Measurements from ENCODE around the gene GLB1L. TPM values are rescaled to one million over a fixed set of nuclear protein-coding genes. Genes with fewer than 3 reads are reported as not detected.

Gene GLB1L
- total RNA-seq (10 to 100 TPM in 1 of 4 donors, 1 to 10 TPM in 3; 6.9 to 26.0 (median 8.2) TPM), polyA plus RNA-seq (1 to 10 TPM; 2.1 to 4.3 (median 3.6) TPM)

DNA sequence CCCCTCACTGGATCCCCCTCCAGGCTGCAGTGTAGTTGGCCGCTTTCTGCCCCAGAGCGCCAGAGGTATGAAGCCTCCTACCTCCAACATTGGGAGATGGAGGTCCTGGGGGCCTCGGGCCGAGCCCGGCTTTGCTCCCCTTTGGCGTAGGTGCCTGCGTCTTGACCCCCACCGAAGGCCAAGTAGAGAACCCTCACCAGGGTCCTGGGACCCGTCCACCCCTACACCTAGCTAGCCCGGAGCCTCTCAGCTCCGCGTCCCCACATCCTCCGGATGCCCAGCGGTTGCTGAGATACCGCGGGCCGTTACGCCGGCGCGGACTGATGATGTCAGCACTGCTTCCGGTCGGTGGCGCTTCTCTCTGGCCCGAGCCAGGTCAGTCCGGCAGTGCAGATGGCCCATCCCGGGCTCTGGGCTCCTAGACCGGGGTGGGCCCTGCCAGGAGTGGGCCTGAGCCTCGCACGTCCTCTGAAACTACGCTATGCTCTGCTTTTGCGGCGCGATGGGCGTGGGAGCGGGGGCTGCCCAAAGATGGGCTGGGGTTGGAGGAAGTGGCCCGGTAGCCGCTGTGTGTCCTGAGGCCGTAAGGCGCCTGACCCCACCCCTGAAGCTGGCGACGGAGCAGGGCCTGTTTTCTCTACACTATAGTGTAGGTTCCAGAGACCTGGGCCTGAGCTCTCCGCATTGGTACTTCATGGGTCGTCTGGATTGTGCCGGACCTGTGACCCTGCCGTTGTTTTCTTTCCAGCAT lies at the start of gene GLB1L, which contains the start of gene STK16:
Gene GLB1L, minus strand, starts transcription at position 297 of the 751 bp plus-strand sequence. CDS start 1,871 bp downstream, outside the sequence.
Gene STK16, plus strand, starts transcription at position 332 of the 751 bp plus-strand sequence. CDS start 521 bp downstream, outside the sequence.
- peak in 1 of 4 donors; percentile 59 for TF ChIP-seq EP300 (IDR thresholded peaks at IDR 0.05)
- TF ChIP-seq, protein P1, sequence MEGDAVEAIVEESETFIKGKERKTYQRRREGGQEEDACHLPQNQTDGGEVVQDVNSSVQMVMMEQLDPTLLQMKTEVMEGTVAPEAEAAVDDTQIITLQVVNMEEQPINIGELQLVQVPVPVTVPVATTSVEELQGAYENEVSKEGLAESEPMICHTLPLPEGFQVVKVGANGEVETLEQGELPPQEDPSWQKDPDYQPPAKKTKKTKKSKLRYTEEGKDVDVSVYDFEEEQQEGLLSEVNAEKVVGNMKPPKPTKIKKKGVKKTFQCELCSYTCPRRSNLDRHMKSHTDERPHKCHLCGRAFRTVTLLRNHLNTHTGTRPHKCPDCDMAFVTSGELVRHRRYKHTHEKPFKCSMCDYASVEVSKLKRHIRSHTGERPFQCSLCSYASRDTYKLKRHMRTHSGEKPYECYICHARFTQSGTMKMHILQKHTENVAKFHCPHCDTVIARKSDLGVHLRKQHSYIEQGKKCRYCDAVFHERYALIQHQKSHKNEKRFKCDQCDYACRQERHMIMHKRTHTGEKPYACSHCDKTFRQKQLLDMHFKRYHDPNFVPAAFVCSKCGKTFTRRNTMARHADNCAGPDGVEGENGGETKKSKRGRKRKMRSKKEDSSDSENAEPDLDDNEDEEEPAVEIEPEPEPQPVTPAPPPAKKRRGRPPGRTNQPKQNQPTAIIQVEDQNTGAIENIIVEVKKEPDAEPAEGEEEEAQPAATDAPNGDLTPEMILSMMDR (IDR thresholded peaks at IDR 0.05): no peak
- peak; percentile 91 to 97 (median 95) for TF ChIP-seq POLR2AphosphoS5 (IDR thresholded peaks at IDR 0.05)
- peak; percentile 83 for TF ChIP-seq POLR2A (IDR thresholded peaks at IDR 0.05)

DNA sequence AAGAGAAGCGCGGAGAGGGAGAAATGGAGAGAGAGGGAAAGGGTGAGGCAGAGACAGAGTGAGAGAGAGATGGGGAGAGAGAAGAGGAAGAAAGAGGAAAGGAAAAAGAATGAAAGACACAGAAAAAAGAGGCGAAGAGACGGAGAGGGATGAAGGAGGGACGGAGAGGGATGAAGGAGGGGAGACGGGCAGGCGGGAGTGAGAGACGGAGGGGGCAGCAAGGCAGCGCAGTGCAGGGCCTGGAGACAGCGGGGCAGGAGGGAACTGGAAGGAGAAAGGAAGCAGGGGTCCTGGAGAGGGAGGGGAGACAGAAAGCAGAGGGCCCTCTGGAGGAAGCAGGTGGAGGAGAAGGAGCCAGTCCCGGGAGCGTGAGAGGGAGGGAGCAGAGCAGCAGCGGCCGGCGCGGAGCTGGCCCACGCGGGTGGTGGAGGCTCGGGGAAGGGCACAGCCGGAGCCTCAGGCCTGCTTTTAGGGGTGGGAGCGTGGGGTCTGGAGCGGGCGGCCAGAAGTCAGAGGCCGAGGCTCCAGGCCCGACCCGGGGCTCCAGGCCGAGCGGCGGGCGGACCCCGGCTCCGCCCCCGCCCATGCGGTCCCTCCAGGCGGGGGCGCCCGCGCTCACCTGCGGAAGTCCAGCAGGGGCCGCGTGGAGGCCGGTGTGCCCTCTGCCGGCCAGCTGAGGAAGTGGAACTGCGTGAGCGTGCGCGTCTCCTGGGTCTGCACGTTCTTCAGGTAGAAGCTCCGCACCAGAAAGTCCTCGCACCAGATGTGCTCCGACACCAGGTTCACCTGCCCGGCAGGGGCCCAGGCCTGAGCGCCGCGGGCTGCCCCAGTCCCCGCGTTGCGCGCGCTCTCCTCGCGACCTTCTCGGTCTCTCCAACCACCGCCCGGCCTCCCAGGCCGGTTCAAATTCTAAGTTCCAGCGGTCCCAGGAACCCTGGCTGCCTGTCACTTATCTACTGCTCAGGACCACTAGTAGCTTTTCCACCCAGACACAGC lies 49.4 kb upstream of the GLB1L start:
- Histone ChIP-seq H3K4me1 (peaks cover 0 to 19% (median 18%) of the 10 kb centered on the region in 4 donors), H3K9me3 (no peaks in the 10 kb centered on the region), H3K4me3 (peak overlapping the region; percentile 43 to 65 (median 54)), H3K36me3 (no peaks in the 10 kb centered on the region), H3K27ac (peak overlapping the region; percentile 84 to 91 (median 90)), H3K27me3 (peaks cover 0 to 2% (median 2%) of the 10 kb centered on the region in 3 donors)
- peak; percentile 91 for DNase-seq
- TF ChIP-seq, protein P1 (IDR thresholded peaks at IDR 0.05): peak; percentile 85 to 99 (median 91)
- TF ChIP-seq POLR2A (IDR thresholded peaks at IDR 0.05) (no peak), POLR2AphosphoS5 (IDR thresholded peaks at IDR 0.05) (peak; percentile 13 to 68 (median 58)), EP300 (IDR thresholded peaks at IDR 0.05) (no peak)
- intact Hi-C loops (cut with DNase I): loop anchor here (1.0 to 10.0 kb wide), 6 partner anchors 15 to 250 kb away; partner anchors contain the start of genes CHPF, CNPPD1, DNAJB2 and NHEJ1
- WGBS, 2 donors: 7% methylated on average over 67 of the region's 67 CpGs

More for the DNA sequence above, at the start of gene GLB1L, which contains the start of gene STK16:
- DNase-seq: peak; percentile 97
- 1% methylated on average over 46 of the region's 46 CpGs for WGBS, 2 donors
- Histone ChIP-seq H3K36me3 (peaks cover 0 to 26% (median 8%) of the 10 kb centered on the region in 4 donors), H3K4me3 (peak within 1 kb of the TSS; percentile 62 to 89 (median 74)), H3K9me3 (no peaks in the 10 kb centered on the region), H3K27ac (peak within 1 kb of the TSS; percentile 87 to 97 (median 92)), H3K4me1 (peaks cover 0 to 47% (median 44%) of the 10 kb centered on the region in 4 donors), H3K27me3 (no peaks in the 10 kb centered on the region)
- intact Hi-C loops (cut with DNase I): loop anchor here (2.0 kb wide), 1 partner anchor 15 kb away; no protein-coding TSS in a partner anchor

DNA sequence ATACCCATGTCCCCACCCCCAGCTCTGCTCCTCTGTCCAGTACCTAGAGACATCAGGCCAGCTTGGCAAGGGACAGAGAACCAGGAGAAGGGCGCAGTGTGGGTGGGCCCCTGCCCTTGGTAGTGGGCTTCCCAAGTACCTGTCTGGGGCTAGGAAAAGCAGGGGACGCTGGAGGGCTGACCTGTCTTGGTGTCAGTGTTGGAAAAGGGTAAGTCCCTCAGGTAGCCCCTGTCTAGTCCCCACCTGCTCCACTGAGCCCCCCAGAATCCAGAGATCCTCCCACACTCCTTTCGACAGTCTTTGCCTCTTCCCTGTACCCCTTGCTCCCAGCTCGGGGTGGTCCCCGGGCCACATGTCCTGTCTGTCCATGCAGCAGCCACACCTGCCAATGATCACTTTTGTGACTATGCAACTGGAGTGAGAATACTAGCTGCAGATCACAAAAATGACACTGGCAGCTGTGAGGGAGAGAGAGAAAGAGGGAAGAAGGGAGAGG lies 48.5 kb upstream of the GLB1L start:
- WGBS, 2 donors: 74 to 88% methylated on average over 5 of the region's 5 CpGs
- Histone ChIP-seq H3K4me1 (peaks cover 0 to 28% (median 26%) of the 10 kb centered on the region in 4 donors), H3K36me3 (no peaks in the 10 kb centered on the region), H3K4me3 (no peak overlapping the region), H3K27ac (peak overlapping the region; percentile 84 to 91 (median 90)), H3K27me3 (no peaks in the 10 kb centered on the region), H3K9me3 (no peaks in the 10 kb centered on the region)
- TF ChIP-seq POLR2AphosphoS5 (IDR thresholded peaks at IDR 0.05): no peak
- TF ChIP-seq POLR2A (IDR thresholded peaks at IDR 0.05): no peak
- TF ChIP-seq, protein P1 (IDR thresholded peaks at IDR 0.05): no peak
- TF ChIP-seq EP300 (IDR thresholded peaks at IDR 0.05): no peak
- intact Hi-C loops (cut with DNase I): loop anchor here (1.0 to 10.0 kb wide), 3 partner anchors 14 to 251 kb away; partner anchors contain the start of genes CHPF, DNAJB2 and TMEM198
- peak; percentile 62 for DNase-seq

DNA sequence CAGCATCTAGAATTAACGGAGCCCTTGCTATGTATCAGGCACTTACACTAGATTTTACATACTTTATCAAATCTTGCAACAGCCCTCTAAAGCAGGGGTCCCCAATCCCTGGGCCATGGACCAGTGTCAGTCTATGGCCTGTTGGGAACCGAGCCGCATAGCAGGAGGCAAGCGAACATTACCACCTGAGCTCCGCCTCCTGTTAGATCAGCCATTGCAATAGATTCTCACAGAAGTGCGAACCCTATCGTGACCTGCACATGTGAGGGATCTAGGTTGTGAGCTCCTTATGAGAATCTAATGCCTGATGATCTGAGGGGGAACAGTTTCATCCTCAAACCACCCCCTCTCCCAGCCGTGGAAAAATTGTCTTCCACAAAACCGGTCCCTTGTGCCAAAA lies 47.4 kb upstream of the GLB1L start:
- Histone ChIP-seq H3K36me3 (no peaks in the 10 kb centered on the region), H3K27me3 (no peaks in the 10 kb centered on the region), H3K9me3 (no peaks in the 10 kb centered on the region), H3K4me1 (peaks cover 0 to 28% (median 26%) of the 10 kb centered on the region in 4 donors), H3K4me3 (no peak overlapping the region), H3K27ac (no peak overlapping the region)
- TF ChIP-seq EP300 (IDR thresholded peaks at IDR 0.05) (no peak), POLR2AphosphoS5 (IDR thresholded peaks at IDR 0.05) (no peak), POLR2A (IDR thresholded peaks at IDR 0.05) (no peak)
- TF ChIP-seq, protein P1 (IDR thresholded peaks at IDR 0.05): no peak
- peak; percentile 53 for DNase-seq
- intact Hi-C loops (cut with DNase I): loop anchor here (10.0 kb wide), 1 partner anchor 252 kb away; the partner anchor contains the start of genes CHPF and TMEM198
- 85 to 94% methylated on average over 9 of the region's 9 CpGs for WGBS, 2 donors

Measured in sigmoid colon (tissue), 7 donors.